NCI-H1092 treated with DMSO at 0.1 percent for 48 hours (cell line): ENCODE results near the gene FAM171A2.
A peak's percentile ranks its signal among the peaks of the same experiment; 100 is the strongest.
"Not testable (repeated sequence)": the region's sequence is repeated elsewhere in the genome, so short reads cannot be mapped to it uniquely, and the experiment has no call there.

ENCODE experiments used
- DNase-seq: peaks from one replicate; lab custom pipeline; 2025; lab: John Stamatoyannopoulos, UW

FAM171A2 gene

DNA sequence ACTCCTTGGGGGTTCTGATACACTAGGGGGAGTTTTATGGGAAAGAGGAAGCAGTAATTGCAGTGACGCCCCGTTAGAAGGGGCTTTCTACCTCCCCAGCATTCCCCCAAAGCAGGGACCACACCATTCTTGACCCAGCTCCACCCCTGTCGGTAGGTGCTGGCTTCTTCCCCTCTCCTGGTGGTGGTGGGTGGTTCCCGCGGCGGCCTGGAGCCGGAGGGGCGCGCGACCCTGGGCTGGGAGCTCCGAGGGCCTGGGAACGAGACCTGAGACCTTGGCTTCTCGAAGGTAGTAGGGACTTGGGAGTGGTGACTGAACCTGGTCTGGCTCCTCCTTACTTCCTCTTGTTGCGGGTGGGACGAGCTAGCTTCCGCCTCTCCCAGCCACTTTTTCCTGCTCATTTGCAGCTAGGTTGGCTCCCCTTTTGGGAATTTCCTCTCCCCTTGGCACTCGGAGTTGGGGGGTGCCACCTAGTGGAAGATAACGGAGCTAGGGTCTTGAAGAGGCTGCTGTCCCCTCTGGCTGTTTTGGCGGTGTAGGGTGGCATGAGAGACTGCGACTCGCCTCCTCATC lies 18.1 kb downstream of the FAM171A2 start:
- peak; percentile 73 for DNase-seq

GRCh38 chr17:44344939-44345453 lies 18.7 kb downstream of the FAM171A2 start, which contains the start of gene GRN:
TSS of gene GRN (plus strand) at chr17:44345302. CDS start at chr17:44349165, 3,863 bp downstream.
- peak; percentile 97 for DNase-seq

DNA sequence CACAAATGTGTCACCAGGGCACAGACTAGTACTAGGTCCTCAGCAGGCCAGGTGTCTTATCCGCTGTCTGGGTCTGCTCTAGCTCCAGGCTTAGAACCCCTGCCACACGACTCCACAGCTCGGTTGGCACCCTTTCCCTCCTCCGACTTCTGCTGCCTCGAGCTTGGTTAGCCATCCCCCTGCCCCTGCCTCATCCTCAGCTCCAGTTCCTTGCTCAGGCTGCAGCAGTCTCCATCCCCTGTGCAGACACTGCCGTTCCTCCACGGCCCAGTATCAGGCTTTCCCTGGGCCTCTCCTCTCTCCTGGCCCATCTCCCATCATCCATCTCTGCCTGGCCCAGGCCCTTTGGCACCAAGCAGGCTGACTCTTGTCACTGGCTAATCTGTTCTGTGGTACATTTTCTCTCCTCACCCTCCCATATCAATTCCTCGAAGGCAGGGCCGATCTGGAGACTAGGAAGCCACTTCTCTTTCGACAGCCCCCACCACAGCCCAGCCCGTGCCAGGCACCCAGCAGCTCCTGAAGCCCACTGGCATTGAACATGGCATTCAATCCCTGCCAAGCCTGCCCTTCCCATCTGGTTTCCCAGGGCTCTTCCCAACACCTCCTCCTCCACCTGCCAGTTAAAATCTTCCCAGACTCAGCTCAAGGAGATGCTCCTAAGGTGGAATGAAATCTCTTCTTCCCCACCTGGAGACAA lies 20.0 kb downstream of the FAM171A2 start:
- DNase-seq: no peak

GRCh38 chr17:44340553-44340952 lies 23.1 kb downstream of the FAM171A2 start:
- not testable (repeated sequence) for DNase-seq

GRCh38 chr17:44338702-44339101 lies 25.0 kb downstream of the FAM171A2 start:
- DNase-seq: no peak

- DNase-seq: no peak
Measured at GRCh38 chr17:44335968-44336367, 27.7 kb downstream of the FAM171A2 start.

DNA sequence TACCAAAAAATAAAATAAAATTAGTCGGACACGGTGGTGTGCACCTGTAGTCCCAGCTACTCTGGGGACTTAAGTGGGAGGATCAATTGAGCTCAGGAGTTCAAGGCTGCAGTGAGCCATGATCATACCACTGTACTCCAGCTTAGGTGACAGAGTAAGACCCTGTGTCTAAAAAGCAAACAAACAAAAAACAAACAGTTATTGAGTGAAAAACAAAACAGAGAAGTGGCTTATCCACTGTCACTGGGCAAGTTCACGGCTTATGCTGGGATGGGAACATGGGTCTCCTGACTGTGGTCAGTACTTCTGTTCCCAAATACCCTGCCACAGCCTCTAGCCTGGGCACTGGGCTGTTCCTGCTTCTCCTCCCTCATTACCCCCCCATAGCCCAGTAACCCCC lies 28.1 kb downstream of the FAM171A2 start:
- DNase-seq: no peak

DNA sequence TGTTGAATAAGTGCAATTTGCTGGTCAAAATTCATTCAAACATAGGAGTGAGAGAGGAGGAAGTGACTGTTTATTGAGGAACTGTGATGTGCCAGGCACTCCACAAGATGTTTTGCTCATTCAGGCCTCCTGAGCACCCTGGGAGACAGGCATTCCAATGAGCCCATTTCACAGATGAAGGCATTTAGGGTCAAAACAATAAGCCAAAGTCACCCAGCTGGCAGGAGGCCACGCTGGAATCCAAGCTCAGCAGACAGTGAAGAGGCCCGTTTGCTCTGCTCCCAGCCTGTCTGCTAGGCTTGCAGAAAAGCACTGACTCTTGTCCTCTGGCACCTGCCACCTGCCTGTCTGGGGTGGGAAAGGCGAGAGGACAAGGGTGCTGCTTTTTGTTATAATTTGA lies 28.9 kb downstream of the FAM171A2 start:
- DNase-seq: no peak

GRCh38 chr17:44334315-44334714 lies 29.3 kb downstream of the FAM171A2 start:
- DNase-seq: no peak

GRCh38 chr17:44333371-44333770 lies 30.3 kb downstream of the FAM171A2 start:
- no peak for DNase-seq

GRCh38 chr17:44331249-44331760 lies 32.3 kb downstream of the FAM171A2 start:
- DNase-seq: peak; percentile 52

GRCh38 chr17:44330263-44330662 lies 33.4 kb downstream of the FAM171A2 start:
- not testable (repeated sequence) for DNase-seq

- DNase-seq: not testable (repeated sequence)
Measured at GRCh38 chr17:44329516-44329915, 34.1 kb downstream of the FAM171A2 start.

DNA sequence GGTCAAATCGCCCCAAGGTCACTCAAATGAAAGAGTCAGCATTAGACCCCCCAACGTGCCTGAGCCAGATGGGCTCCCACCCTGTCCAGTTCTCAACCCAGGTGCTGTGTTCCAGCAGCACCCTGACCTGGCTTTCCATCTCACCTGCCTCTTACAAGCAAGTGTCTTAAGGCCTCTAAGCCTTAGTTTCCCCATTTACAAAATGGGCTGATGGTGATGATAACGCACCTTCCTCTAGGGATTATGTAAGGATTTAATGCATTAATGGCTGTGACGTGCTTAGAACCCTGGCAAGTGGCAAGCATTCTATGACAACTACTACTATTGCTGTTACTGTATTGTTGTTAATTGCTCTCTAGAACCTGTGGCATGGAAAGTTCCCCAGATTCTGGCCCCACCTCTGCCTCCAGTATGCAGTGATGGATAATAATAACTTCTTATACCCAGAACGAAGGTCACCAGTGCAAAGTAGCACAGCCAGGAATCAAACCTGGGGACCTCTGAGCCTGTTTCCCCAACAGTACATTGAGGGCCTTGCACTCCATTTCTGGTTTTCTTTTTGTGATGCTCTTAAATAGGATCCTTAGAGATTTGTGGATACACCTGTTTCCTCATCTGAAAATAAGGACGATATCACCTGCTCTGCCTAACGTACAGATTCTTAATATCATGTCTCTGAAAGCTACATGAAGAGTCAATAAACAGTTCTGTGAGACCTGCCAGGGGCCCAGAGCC lies 35.8 kb downstream of the FAM171A2 start:
- no peak for DNase-seq

DNA sequence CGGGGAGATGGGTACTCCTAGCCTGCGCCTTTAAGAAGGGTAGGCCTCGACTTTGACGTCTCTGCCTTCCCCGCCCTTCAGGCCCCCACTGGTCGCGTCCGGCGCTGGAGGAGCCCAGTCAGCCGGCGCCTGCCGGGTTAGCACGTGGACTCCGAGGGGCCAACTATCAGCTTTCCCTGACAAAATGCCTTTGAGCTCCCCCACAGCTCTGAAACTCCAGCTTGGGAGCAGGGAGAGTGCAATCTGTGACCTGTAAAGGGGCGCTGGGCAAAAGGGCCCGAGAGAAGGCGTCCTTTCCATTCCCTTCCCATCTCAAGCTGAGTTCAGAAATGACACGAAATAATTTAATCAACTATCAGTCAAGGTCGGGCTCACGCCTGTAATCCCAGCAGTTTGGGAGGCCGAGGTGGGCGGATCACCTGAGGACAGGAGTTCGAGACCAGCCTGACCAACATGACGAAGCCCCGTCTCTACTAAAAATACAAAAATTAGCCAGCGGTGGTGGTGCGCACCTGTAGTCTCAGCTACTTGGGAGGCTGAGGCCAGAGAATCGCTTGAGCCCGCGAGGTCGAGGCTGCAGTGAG lies 36.7 kb downstream of the FAM171A2 start:
- DNase-seq: peak; percentile 96

- DNase-seq: peak; percentile 83
Measured at GRCh38 chr17:44324571-44325275, 38.9 kb downstream of the FAM171A2 start, which contains the start of gene SLC25A39. TSS of gene SLC25A39 (minus strand) at chr17:44324823. CDS start at chr17:44323562, 1,261 bp downstream.

- no peak for DNase-seq
Measured at GRCh38 chr17:44324092-44324570, 39.5 kb downstream of the FAM171A2 start.

- DNase-seq: no peak
Measured at GRCh38 chr17:44323359-44324091, 40.1 kb downstream of the FAM171A2 start.

GRCh38 chr17:44322236-44322895 lies 41.3 kb downstream of the FAM171A2 start:
- no peak for DNase-seq
